Liver (tissue), 9 donors: Measurements from ENCODE around the gene CD55. TPM values are rescaled to one million over a fixed set of nuclear protein-coding genes. Genes with fewer than 3 reads are reported as not detected.

Source experiments
- DNase-seq: peaks from one replicate; pipeline ENCODE4 v3.0.0-alpha.2; 2017; ENCODE audit warnings: low spot score
- H3K27ac ChIP-seq, 2 donors: one replicate each; pipeline ENCODE4 v1.7.0; 2013; ENCODE audit warnings: inconsistent platforms in 2 of 2, low read length in 2 of 2, control low read depth in 1 of 2, low read depth in 1 of 2, mild to moderate bottlenecking in 1 of 2
- H3K27me3 ChIP-seq, 4 donors: one replicate each; pipeline versions ENCODE4 v1.6.1 to v1.7.0; 2013; ENCODE audit warnings: low read length in 3 of 4, inconsistent platforms in 1 of 4, mild to moderate bottlenecking in 1 of 4, moderate library complexity in 1 of 4; ENCODE audit not compliant: control insufficient read depth in 4 of 4, insufficient read depth in 4 of 4
- H3K36me3 ChIP-seq, 4 donors: one replicate each; pipeline versions ENCODE4 v1.6.1 to v1.7.0; 2013; ENCODE audit warnings: low read length in 3 of 4, mild to moderate bottlenecking in 3 of 4, low read depth in 1 of 4, moderate library complexity in 1 of 4; ENCODE audit not compliant: control insufficient read depth in 4 of 4, insufficient read depth in 3 of 4
- H3K4me1 ChIP-seq, 4 donors: one replicate each; pipeline versions ENCODE4 v1.6.1 to v1.7.0; 2013; ENCODE audit warnings: low read length in 3 of 4, mild to moderate bottlenecking in 3 of 4, moderate library complexity in 1 of 4; ENCODE audit not compliant: control insufficient read depth in 4 of 4, insufficient read depth in 4 of 4
- H3K4me3 ChIP-seq, 3 donors: one replicate each; pipeline versions ENCODE4 v1.6.1 to v1.7.0; 2013; ENCODE audit warnings: low read length in 3 of 3, control low read depth in 1 of 3, low read depth in 1 of 3, mild to moderate bottlenecking in 1 of 3
- H3K9ac ChIP-seq, 2 donors: one replicate each; pipeline ENCODE4 v1.7.0; 2013; ENCODE audit warnings: low read length in 2 of 2, mild to moderate bottlenecking in 2 of 2, moderate library complexity in 2 of 2, control low read depth in 1 of 2, low read depth in 1 of 2
- H3K9me3 ChIP-seq, 4 donors: one replicate each; pipeline versions ENCODE4 v1.6.1 to v1.7.0; 2013; ENCODE audit warnings: low read length in 3 of 4; ENCODE audit not compliant: control insufficient read depth in 4 of 4
- ATF3 ChIP-seq: IDR thresholded peaks from 2 replicates; pipeline ENCODE4 v1.6.1; 2016; ENCODE audit warnings: antibody characterized with exemption
- CTCF ChIP-seq: fragments of 150-350 bp; IDR thresholded peaks from 2 replicates; pipeline ENCODE4 v1.5.1; 2017; ENCODE audit warnings: improper control_type of control experiment, low read depth, low read length; ENCODE audit not compliant: missing input control
- EGR1 ChIP-seq, 2 donors: IDR thresholded peaks; 2 replicates each; pipeline ENCODE4 v1.6.1; 2016 to 2018; ENCODE audit warnings: antibody characterized with exemption in 2 of 2, low read depth in 2 of 2
- FOXA1 ChIP-seq: IDR thresholded peaks from 2 replicates; pipeline ENCODE4 v1.6.1; 2016; ENCODE audit warnings: antibody characterized with exemption
- FOXA2 ChIP-seq: IDR thresholded peaks from 2 replicates; pipeline ENCODE4 v1.6.1; 2016; ENCODE audit warnings: antibody characterized with exemption
- GABPA ChIP-seq, 2 donors: IDR thresholded peaks in 1 of 2; conservative IDR thresholded peaks in 1 of 2; 2 replicates each; pipeline ENCODE4 v1.6.1; 2016; ENCODE audit warnings: antibody characterized with exemption in 2 of 2, mild to moderate bottlenecking in 1 of 2, moderate library complexity in 1 of 2
- HNF4A ChIP-seq, 2 donors: conservative IDR thresholded peaks; 2 replicates each; pipeline ENCODE4 v1.6.1; 2016; ENCODE audit warnings: antibody characterized with exemption in 2 of 2, mild to moderate bottlenecking in 2 of 2
- HNF4G ChIP-seq: IDR thresholded peaks from 2 replicates; pipeline ENCODE4 v1.6.1; 2016; ENCODE audit warnings: antibody characterized with exemption
- JUND ChIP-seq, 2 donors: IDR thresholded peaks; 2 replicates each; pipeline ENCODE4 v1.6.1; 2016; ENCODE audit warnings: antibody characterized with exemption in 2 of 2
- MAX ChIP-seq: IDR thresholded peaks from 2 replicates; pipeline ENCODE4 v1.6.1; 2016; ENCODE audit warnings: antibody characterized with exemption
- NR2F2 ChIP-seq: IDR thresholded peaks from 2 replicates; pipeline ENCODE4 v1.6.1; 2016; ENCODE audit warnings: antibody characterized with exemption
- RAD21 ChIP-seq, 2 donors: IDR thresholded peaks; 2 replicates each; pipeline ENCODE4 v1.6.1; 2016; ENCODE audit warnings: antibody characterized with exemption in 2 of 2, mild to moderate bottlenecking in 2 of 2
- REST ChIP-seq: IDR thresholded peaks from 2 replicates; pipeline ENCODE4 v1.6.1; 2016; ENCODE audit warnings: antibody characterized with exemption, mild to moderate bottlenecking
- RXRA ChIP-seq, 2 donors: IDR thresholded peaks; 2 replicates each; pipeline ENCODE4 v1.6.1; 2017 to 2018; ENCODE audit warnings: antibody characterized with exemption in 2 of 2, mild to moderate bottlenecking in 1 of 2
- SP1 ChIP-seq: IDR thresholded peaks from 2 replicates; pipeline ENCODE4 v1.6.1; 2018; ENCODE audit warnings: antibody characterized with exemption, mild to moderate bottlenecking
- TAF1 ChIP-seq: conservative IDR thresholded peaks from 2 replicates; pipeline ENCODE4 v1.6.1; 2016; ENCODE audit warnings: antibody characterized with exemption, mild to moderate bottlenecking
- YY1 ChIP-seq: IDR thresholded peaks from 2 replicates; pipeline ENCODE4 v1.6.1; 2016; ENCODE audit warnings: antibody characterized with exemption, mild to moderate bottlenecking
- ZBTB33 ChIP-seq: IDR thresholded peaks from 2 replicates; pipeline ENCODE4 v1.6.1; 2016; ENCODE audit warnings: antibody characterized with exemption
- WGBS: extraction: QIAGEN DNeasy Blood & Tissue Kit; methylation state at CpG from one replicate; pipeline ENCODE4 v1.1.7; 2013; 5-methylcytosine and 5-hydroxymethylcytosine counted together
- polyA plus RNA-seq, 2 donors: library from polyadenylated mRNA; stranded (reverse) in 1 of 2; unstranded in 1 of 2; fragments of 200-250 nt in 1 of 2; fragments of >200 nt in 1 of 2; fragmentation: Nextera tagmentation in 1 of 2; extraction: Ambion mirVana in 1 of 2; gene quantifications; one replicate each; pipeline versions ENCODE4 v1.2.1 to v1.2.3, GENCODE V29; 2013 to 2015
- total RNA-seq, 2 donors: library from RNA; depleted of rRNA; stranded (reverse); fragments of >200 nt; gene quantifications; one replicate each; pipeline ENCODE4 v1.2.3, GENCODE V29; 2014
- donor health status: healthy.
- donor health status: healthy.
- donor health status: healthy.
- donor health status: healthy.
- donor health status: healthy.

CD55 gene
- total and polyA plus RNA-seq, 4 donors: 11.0 to 27.6 (median 12.6) TPM

GRCh38 chr1:207279652-207280051 is 41.8 kb upstream of the CD55 start:
- no peaks in the 10 kb centered on the region for H3K4me1 ChIP-seq

GRCh38 chr1:207280706-207281105 is 40.8 kb upstream of the CD55 start:
- TF ChIP-seq FOXA1 (no peak), YY1 (no peak)
- WGBS: 90% methylated on average over 3 of the region's 3 CpGs
- Histone ChIP-seq H3K27me3 (no peaks in the 10 kb centered on the region), H3K36me3 (peaks cover 0 to 1% (median 0%) of the 10 kb centered on the region in 4 donors), H3K4me1 (no peaks in the 10 kb centered on the region), H3K4me3 (no peak overlapping the region), H3K9ac (no peak overlapping the region), H3K9me3 (no peaks in the 10 kb centered on the region), H3K27ac (no peak overlapping the region)
- DNase-seq: no peak

More at GRCh38 chr1:207279652-207280051, 41.8 kb upstream of the CD55 start:
- TF ChIP-seq NR2F2 (no peak), CTCF (no peak), RAD21 (IDR thresholded peaks at IDR 0.05) (no peak), EGR1 (IDR thresholded peaks at IDR 0.05; ENCODE audit: low read depth in 2 of 2) (no peak)
- Histone ChIP-seq H3K27ac (no peak overlapping the region), H3K4me3 (no peak overlapping the region), H3K9ac (no peak overlapping the region), H3K9me3 (no peaks in the 10 kb centered on the region), H3K27me3 (no peaks in the 10 kb centered on the region), H3K36me3 (peaks cover 0 to 1% (median 0%) of the 10 kb centered on the region in 4 donors)
- no peak for DNase-seq
- WGBS: 95% methylated on average over 2 of the region's 2 CpGs

GRCh38 chr1:207282058-207282457 is 39.4 kb upstream of the CD55 start:
- H3K9ac ChIP-seq: no peak overlapping the region
- no peak overlapping the region for H3K27ac ChIP-seq
- no peaks in the 10 kb centered on the region for H3K9me3 ChIP-seq
- WGBS: 71% methylated on average over 2 of the region's 2 CpGs
- no peak overlapping the region for H3K4me3 ChIP-seq
- DNase-seq: no peak
- TF ChIP-seq ZBTB33 (no peak), HNF4A (conservative IDR thresholded peaks at IDR 0.05) (no peak), YY1 (no peak), RXRA (IDR thresholded peaks at IDR 0.05) (no peak), REST (no peak), TAF1 (no peak), SP1 (no peak), FOXA2 (no peak), NR2F2 (no peak), GABPA (IDR thresholded peaks at IDR 0.05 in 1 of 2, conservative IDR thresholded peaks at IDR 0.05 in 1 of 2) (no peak), JUND (IDR thresholded peaks at IDR 0.05) (no peak), MAX (no peak), HNF4G (no peak), ATF3 (no peak), RAD21 (IDR thresholded peaks at IDR 0.05) (no peak)
- H3K27me3 ChIP-seq: no peaks in the 10 kb centered on the region
- no peaks in the 10 kb centered on the region for H3K4me1 ChIP-seq
- peaks cover 0 to 1% (median 0%) of the 10 kb centered on the region in 4 donors for H3K36me3 ChIP-seq
